ENCODE data around the gene ZNF646. TPM values are rescaled to one million over a fixed set of nuclear protein-coding genes. Genes with fewer than 3 reads are reported as not detected.
A peak's percentile ranks its signal among the peaks of the same experiment; 100 is the strongest.

Gene ZNF646
- total and polyA plus RNA-seq, 5 donors from 2014 or later, result 2.2 to 23.4 (median 4.6) TPM

GRCh38 chr16:31036691-31037090 is 37.5 kb upstream of the ZNF646 start:
- Mint-ChIP-seq H3K27me3 (peaks cover 4% of the 10 kb centered on the region), H3K9me3 (no peaks in the 10 kb centered on the region), H3K4me1 (peaks cover 0 to 29% (median 13%) of the 10 kb centered on the region in 4 donors), H3K27ac (peak overlapping the region in 1 of 3 donors; percentile 81), H3K36me3 (peaks cover 15% of the 10 kb centered on the region), H3K4me3 (peak overlapping the region in 2 of 4 donors; percentile 74 to 95)
- Histone ChIP-seq H3K4me3 (ENCODE audit: low read depth, low read length) (no peak overlapping the region), H3K36me3 (ENCODE audit: control insufficient read depth, insufficient read depth, low read length) (peaks cover 27% of the 10 kb centered on the region), H3K9me3 (ENCODE audit: control insufficient read depth in 2 of 2, low read length in 2 of 2) (no peaks in the 10 kb centered on the region), H3K27me3 (ENCODE audit: control insufficient read depth, insufficient read depth, low read length) (no peaks in the 10 kb centered on the region), H3K27ac (ENCODE audit: insufficient read depth, low read length, poor library complexity, severe bottlenecking) (no peak overlapping the region), H3K4me1 (ENCODE audit: control insufficient read depth, insufficient read depth, low read length, poor library complexity, severe bottlenecking) (peaks cover 14% of the 10 kb centered on the region)
- ATAC-seq (ENCODE audit: low read depth in 2 of 2) (no peak), DNase-seq (no peak)

- peaks cover 4% of the 10 kb centered on the region for H3K27me3 Mint-ChIP-seq
- Histone ChIP-seq H3K4me1 (ENCODE audit: control insufficient read depth, insufficient read depth, low read length, poor library complexity, severe bottlenecking) (peaks cover 6% of the 10 kb centered on the region), H3K27ac (ENCODE audit: insufficient read depth, low read length, poor library complexity, severe bottlenecking) (no peak overlapping the region), H3K9me3 (ENCODE audit: control insufficient read depth in 2 of 2, low read length in 2 of 2) (no peaks in the 10 kb centered on the region), H3K27me3 (ENCODE audit: control insufficient read depth, insufficient read depth, low read length) (no peaks in the 10 kb centered on the region), H3K4me3 (ENCODE audit: low read depth, low read length) (no peak overlapping the region), H3K36me3 (ENCODE audit: control insufficient read depth, insufficient read depth, low read length) (peaks cover 29% of the 10 kb centered on the region)
- peak overlapping the region in 1 of 4 donors; percentile 44 for H3K4me3 Mint-ChIP-seq
- no peak overlapping the region for H3K27ac Mint-ChIP-seq
- ATAC-seq (ENCODE audit: low read depth in 2 of 2), result no peak
- H3K4me1 Mint-ChIP-seq, result peaks cover 0 to 18% (median 4%) of the 10 kb centered on the region in 4 donors
- no peak for DNase-seq
- peaks cover 15% of the 10 kb centered on the region for H3K36me3 Mint-ChIP-seq
- no peaks in the 10 kb centered on the region for H3K9me3 Mint-ChIP-seq
These were observed 35.2 kb upstream of the ZNF646 start for GRCh38 chr16:31038993-31039392.

DNA sequence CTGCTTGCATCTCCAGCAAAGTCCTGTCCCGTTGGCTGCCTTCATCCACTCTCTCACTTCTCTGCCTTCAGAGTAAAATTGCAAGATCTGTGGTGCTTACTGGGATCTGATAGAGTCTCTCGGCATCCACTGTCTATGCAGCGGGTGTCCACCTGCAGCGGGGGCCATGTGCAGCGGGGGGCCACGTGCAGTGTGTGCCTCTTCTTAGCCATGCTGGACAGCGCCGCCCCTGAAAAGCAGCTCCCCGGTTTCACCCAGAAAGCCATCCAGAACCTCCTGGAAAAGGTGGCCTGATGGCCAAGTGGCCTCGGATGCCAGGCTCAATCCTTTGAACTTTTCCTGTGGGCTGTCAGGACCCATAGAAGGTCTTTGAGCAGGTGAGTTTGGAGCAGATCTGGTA is 31.4 kb upstream of the ZNF646 start:
- Histone ChIP-seq H3K4me1 (ENCODE audit: control insufficient read depth, insufficient read depth, low read length, poor library complexity, severe bottlenecking) (no peaks in the 10 kb centered on the region), H3K9me3 (ENCODE audit: control insufficient read depth in 2 of 2, low read length in 2 of 2) (no peaks in the 10 kb centered on the region), H3K36me3 (ENCODE audit: control insufficient read depth, insufficient read depth, low read length) (peaks cover 23% of the 10 kb centered on the region), H3K27ac (ENCODE audit: insufficient read depth, low read length, poor library complexity, severe bottlenecking) (no peak overlapping the region), H3K27me3 (ENCODE audit: control insufficient read depth, insufficient read depth, low read length) (no peaks in the 10 kb centered on the region), H3K4me3 (ENCODE audit: low read depth, low read length) (no peak overlapping the region)
- H3K27me3 Mint-ChIP-seq, result peaks cover 9% of the 10 kb centered on the region
- no peak overlapping the region for H3K27ac Mint-ChIP-seq
- peaks cover 10% of the 10 kb centered on the region for H3K36me3 Mint-ChIP-seq
- H3K4me1 Mint-ChIP-seq, result peaks cover 0 to 6% (median 2%) of the 10 kb centered on the region in 4 donors
- peaks cover 0 to 1% (median 0%) of the 10 kb centered on the region in 7 donors for H3K9me3 Mint-ChIP-seq
- H3K4me3 Mint-ChIP-seq, result no peak overlapping the region
- DNase-seq (no peak), ATAC-seq (ENCODE audit: low read depth in 2 of 2) (no peak)

DNA sequence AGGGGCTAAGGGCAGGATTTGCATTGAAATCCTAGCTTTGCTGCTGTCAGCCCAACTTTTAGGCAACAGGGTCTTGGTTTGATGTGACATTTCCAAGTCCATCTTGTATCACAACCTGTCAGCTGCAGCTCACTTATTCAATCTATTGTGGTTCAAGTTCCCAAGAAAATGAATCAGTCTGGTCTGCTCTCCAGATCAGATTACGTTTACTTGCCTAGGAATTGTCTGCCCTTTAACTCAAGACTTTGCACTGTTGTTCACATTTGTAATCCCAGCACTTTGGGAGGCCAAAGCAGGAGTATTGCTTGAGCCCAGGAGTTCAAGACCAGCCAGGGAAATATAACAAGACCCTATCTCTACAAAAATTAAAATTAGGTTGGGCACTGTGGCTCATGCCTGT is 30.9 kb upstream of the ZNF646 start:
- peaks cover 0 to 1% (median 0%) of the 10 kb centered on the region in 7 donors for H3K9me3 Mint-ChIP-seq
- no peak overlapping the region for H3K4me3 Mint-ChIP-seq
- no peak overlapping the region for H3K27ac ChIP-seq (ENCODE audit: insufficient read depth, low read length, poor library complexity, severe bottlenecking)
- peaks cover 21% of the 10 kb centered on the region for H3K36me3 ChIP-seq (ENCODE audit: control insufficient read depth, insufficient read depth, low read length)
- H3K27me3 ChIP-seq (ENCODE audit: control insufficient read depth, insufficient read depth, low read length), result no peaks in the 10 kb centered on the region
- ATAC-seq (ENCODE audit: low read depth in 2 of 2) (no peak), DNase-seq (no peak)
- H3K4me3 ChIP-seq (ENCODE audit: low read depth, low read length), result no peak overlapping the region
- H3K27me3 Mint-ChIP-seq, result peaks cover 9% of the 10 kb centered on the region
- peaks cover 0 to 6% (median 2%) of the 10 kb centered on the region in 4 donors for H3K4me1 Mint-ChIP-seq
- H3K36me3 Mint-ChIP-seq, result peaks cover 10% of the 10 kb centered on the region
- H3K9me3 ChIP-seq (ENCODE audit: control insufficient read depth in 2 of 2, low read length in 2 of 2), result no peaks in the 10 kb centered on the region
- no peaks in the 10 kb centered on the region for H3K4me1 ChIP-seq (ENCODE audit: control insufficient read depth, insufficient read depth, low read length, poor library complexity, severe bottlenecking)
- H3K27ac Mint-ChIP-seq, result no peak overlapping the region

- H3K27ac ChIP-seq (ENCODE audit: insufficient read depth, low read length, poor library complexity, severe bottlenecking), result no peak overlapping the region
- DNase-seq, result no peak
- Mint-ChIP-seq H3K9me3 (peaks cover 0 to 1% (median 0%) of the 10 kb centered on the region in 7 donors), H3K36me3 (peaks cover 5% of the 10 kb centered on the region), H3K27ac (no peak overlapping the region), H3K4me3 (no peak overlapping the region), H3K27me3 (peaks cover 9% of the 10 kb centered on the region), H3K4me1 (peaks cover 0 to 6% (median 2%) of the 10 kb centered on the region in 4 donors)
- ATAC-seq (ENCODE audit: low read depth in 2 of 2), result no peak
- H3K27me3 ChIP-seq (ENCODE audit: control insufficient read depth, insufficient read depth, low read length), result no peaks in the 10 kb centered on the region
- H3K4me3 ChIP-seq (ENCODE audit: low read depth, low read length), result no peak overlapping the region
- no peaks in the 10 kb centered on the region for H3K4me1 ChIP-seq (ENCODE audit: control insufficient read depth, insufficient read depth, low read length, poor library complexity, severe bottlenecking)
- H3K36me3 ChIP-seq (ENCODE audit: control insufficient read depth, insufficient read depth, low read length), result peaks cover 16% of the 10 kb centered on the region
- no peaks in the 10 kb centered on the region for H3K9me3 ChIP-seq (ENCODE audit: control insufficient read depth in 2 of 2, low read length in 2 of 2)
These were observed 30.2 kb upstream of the ZNF646 start for GRCh38 chr16:31043898-31044481.

DNA sequence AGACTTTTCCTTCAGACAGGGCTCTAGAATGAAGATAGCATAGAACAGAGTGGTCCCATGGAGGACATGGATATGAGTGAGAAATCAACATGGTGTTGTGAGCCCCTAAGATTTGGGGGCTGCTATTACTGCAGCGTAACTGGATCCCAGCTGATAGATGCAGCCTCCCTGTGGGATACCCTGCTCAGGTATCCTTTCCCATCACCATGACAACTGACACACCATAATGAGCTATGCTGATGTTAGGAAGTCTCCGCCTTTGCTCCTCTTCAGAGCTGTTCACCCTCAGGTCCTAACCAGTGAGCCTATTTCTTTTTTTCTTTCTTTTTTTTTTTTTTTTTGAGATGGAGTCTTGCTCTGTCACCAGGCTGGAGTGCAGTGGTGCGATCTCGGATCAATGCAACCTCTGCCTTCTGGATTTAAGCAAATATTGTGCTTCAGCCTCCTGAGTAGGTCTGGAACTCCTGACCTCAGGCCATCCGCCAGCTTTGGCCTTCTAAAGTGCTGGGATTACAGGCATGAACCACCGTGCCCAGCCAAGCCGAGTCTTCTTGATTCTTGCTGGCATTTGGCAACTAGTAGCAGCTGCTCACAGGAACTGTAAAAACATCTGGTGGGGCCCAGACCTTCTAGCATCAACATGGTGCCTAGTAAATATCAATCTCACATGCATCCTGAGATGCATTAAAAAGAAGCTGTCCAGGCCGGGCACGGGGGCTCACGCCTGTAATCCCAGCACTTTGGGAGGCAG is 23.8 kb upstream of the ZNF646 start:
- H3K36me3 ChIP-seq (ENCODE audit: control insufficient read depth, insufficient read depth, low read length), result no peaks in the 10 kb centered on the region
- Mint-ChIP-seq H3K4me3 (no peak overlapping the region), H3K27me3 (peaks cover 5% of the 10 kb centered on the region), H3K27ac (no peak overlapping the region), H3K9me3 (peaks cover 0 to 1% (median 0%) of the 10 kb centered on the region in 7 donors), H3K4me1 (peaks cover 0 to 6% (median 3%) of the 10 kb centered on the region in 4 donors), H3K36me3 (no peaks in the 10 kb centered on the region)
- H3K27me3 ChIP-seq (ENCODE audit: control insufficient read depth, insufficient read depth, low read length), result no peaks in the 10 kb centered on the region
- no peak overlapping the region for H3K27ac ChIP-seq (ENCODE audit: insufficient read depth, low read length, poor library complexity, severe bottlenecking)
- H3K4me1 ChIP-seq (ENCODE audit: control insufficient read depth, insufficient read depth, low read length, poor library complexity, severe bottlenecking), result no peaks in the 10 kb centered on the region
- no peaks in the 10 kb centered on the region for H3K9me3 ChIP-seq (ENCODE audit: control insufficient read depth in 2 of 2, low read length in 2 of 2)
- DNase-seq (no peak), ATAC-seq (ENCODE audit: low read depth in 2 of 2) (no peak)
- no peak overlapping the region for H3K4me3 ChIP-seq (ENCODE audit: low read depth, low read length)

DNA sequence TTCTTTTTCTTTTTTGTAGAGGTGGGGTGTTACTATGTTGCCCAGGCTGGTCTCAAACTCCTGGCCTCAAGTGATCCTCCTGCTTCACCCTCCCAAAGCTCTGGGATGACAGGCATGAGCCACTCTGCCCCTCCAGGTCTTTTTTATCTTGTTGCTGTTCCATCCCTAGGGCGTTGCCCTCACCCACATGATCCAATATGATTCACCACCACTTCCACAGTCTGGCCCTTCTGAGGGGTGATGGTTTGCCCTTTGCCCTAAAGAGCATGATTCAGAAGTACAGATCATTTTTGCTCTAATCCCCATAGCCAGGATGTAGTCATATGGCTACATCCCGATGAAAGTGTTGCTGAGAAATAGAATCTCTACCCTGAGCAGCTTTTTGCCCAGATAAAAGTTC is 22.1 kb upstream of the ZNF646 start:
- Histone ChIP-seq H3K27me3 (ENCODE audit: control insufficient read depth, insufficient read depth, low read length) (no peaks in the 10 kb centered on the region), H3K4me3 (ENCODE audit: low read depth, low read length) (no peak overlapping the region), H3K4me1 (ENCODE audit: control insufficient read depth, insufficient read depth, low read length, poor library complexity, severe bottlenecking) (no peaks in the 10 kb centered on the region), H3K36me3 (ENCODE audit: control insufficient read depth, insufficient read depth, low read length) (no peaks in the 10 kb centered on the region), H3K9me3 (ENCODE audit: control insufficient read depth in 2 of 2, low read length in 2 of 2) (no peaks in the 10 kb centered on the region), H3K27ac (ENCODE audit: insufficient read depth, low read length, poor library complexity, severe bottlenecking) (no peak overlapping the region)
- ATAC-seq (ENCODE audit: low read depth in 2 of 2) (no peak), DNase-seq (no peak)
- H3K36me3 Mint-ChIP-seq, result peaks cover 4% of the 10 kb centered on the region
- peaks cover 0 to 2% (median 0%) of the 10 kb centered on the region in 4 donors for H3K4me1 Mint-ChIP-seq
- no peaks in the 10 kb centered on the region for H3K27me3 Mint-ChIP-seq
- no peak overlapping the region for H3K27ac Mint-ChIP-seq
- no peaks in the 10 kb centered on the region for H3K9me3 Mint-ChIP-seq
- no peak overlapping the region for H3K4me3 Mint-ChIP-seq

All from CD4-positive, CD25-positive, alpha-beta regulatory T cell (primary cell).